GM10266 (cell line): ENCODE measurements around the gene POLDIP2.
A peak's percentile ranks its signal among the peaks of the same experiment; 100 is the strongest.

Experiments used
- DNase-seq: peaks from one replicate; pipeline ENCODE4 v3.0.0; 2012; ENCODE audit errors: extremely low spot score
- TF ChIP-seq, protein P1 (sequence below): IDR thresholded peaks from 2 replicates; pipeline ENCODE4 v1.5.1; 2012; ENCODE audit warnings: mild to moderate bottlenecking, low read depth; ENCODE audit not compliant: control insufficient read depth, insufficient read depth; ENCODE audit errors: missing control alignments

POLDIP2 gene

GRCh38 chr17:28379814-28380801, 22.8 kb upstream of the POLDIP2 start:
- TF ChIP-seq, protein P1, sequence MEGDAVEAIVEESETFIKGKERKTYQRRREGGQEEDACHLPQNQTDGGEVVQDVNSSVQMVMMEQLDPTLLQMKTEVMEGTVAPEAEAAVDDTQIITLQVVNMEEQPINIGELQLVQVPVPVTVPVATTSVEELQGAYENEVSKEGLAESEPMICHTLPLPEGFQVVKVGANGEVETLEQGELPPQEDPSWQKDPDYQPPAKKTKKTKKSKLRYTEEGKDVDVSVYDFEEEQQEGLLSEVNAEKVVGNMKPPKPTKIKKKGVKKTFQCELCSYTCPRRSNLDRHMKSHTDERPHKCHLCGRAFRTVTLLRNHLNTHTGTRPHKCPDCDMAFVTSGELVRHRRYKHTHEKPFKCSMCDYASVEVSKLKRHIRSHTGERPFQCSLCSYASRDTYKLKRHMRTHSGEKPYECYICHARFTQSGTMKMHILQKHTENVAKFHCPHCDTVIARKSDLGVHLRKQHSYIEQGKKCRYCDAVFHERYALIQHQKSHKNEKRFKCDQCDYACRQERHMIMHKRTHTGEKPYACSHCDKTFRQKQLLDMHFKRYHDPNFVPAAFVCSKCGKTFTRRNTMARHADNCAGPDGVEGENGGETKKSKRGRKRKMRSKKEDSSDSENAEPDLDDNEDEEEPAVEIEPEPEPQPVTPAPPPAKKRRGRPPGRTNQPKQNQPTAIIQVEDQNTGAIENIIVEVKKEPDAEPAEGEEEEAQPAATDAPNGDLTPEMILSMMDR = no peak
- no peak for DNase-seq

DNA sequence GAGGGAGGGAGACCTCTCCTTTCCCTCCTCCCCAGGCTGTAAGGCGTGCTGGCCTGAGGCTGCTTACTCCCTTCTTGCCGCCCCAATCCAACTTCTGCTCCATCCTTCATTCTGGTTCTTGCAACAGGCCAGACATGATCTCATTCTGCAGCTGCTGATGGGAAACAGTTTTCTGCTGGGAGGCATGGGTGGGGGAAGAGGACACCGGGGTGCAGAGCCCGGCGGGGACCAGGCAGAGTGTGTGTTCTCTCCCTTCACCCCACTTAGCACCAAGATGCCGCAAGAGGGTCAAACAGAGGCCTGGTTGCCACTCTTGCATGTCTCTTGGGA, 15.6 kb upstream of the POLDIP2 start:
- DNase-seq = no peak
- TF ChIP-seq, protein P1 = no peak

GRCh38 chr17:28372203-28372944, 15.0 kb upstream of the POLDIP2 start:
- DNase-seq = peak; percentile 55
- TF ChIP-seq, protein P1 = no peak

DNA sequence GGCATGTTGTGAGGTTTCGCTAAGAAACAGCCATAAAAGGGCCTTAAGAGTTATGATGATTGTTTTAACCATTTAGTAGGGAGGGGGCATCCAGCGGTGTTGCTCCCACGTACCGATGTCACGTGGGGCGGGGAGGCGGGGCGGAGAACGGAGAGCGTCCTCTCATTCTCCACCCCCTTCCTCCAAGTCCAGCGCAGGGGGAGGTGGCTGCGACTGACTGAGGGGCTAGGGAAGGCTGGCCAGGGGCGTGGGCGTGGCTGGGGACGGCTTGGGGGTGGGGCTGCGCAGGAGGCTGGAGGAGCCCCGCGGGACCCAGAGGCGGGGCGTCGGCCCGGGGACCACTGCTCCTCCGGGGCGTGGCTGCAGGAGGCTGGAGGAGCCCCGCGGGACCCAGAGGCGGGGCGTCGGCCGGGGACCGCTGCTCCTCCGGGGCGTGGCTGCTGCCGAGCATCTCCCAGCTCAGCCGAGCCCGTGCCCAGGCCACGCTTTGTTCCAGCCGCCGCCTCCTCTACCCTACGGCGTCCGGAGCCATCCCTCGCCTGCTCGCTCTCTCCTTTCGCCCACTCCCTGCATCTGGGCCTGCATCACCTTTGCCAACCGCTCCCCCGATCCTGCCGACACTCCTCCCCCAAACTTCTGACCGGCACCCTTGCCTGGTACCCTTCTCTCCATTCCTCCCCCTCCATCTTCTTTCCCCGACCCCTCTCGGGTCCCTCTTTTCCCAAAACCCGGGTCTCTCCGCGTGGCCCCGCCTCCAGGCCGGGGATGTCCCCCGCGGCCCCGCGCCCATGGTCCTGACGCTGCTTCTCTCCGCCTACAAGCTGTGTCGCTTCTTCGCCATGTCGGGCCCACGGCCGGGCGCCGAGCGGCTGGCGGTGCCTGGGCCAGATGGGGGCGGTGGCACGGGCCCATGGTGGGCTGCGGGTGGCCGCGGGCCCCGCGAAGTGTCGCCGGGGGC, 14.2 kb upstream of the POLDIP2 start, which contains the start of gene SARM1:
SARM1 (plus strand) TSS at position 450 of the 958 bp plus-strand sequence; CDS start at position 789, 339 bp downstream.
- TF ChIP-seq, protein P1 = no peak
- peak; percentile 98 for DNase-seq

DNA sequence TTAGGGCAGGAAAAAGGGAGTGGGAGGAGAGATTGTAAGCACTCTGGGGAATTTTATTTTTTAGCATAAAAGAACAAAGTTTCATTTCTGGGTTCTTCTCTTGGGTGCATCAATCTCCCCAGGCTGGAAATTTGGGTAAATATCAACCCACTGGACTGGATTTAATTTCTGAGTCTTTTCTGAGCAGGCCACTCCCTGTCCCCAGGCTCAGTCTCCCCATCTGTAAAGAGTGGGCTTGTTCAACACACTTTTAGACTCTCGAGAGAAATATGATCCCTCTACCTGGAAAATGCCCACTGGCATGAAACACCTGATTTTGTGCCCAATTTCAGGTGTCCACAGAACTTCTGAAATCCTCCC, 13.4 kb upstream of the POLDIP2 start:
- TF ChIP-seq, protein P1 = no peak
- DNase-seq = no peak

- no peak for DNase-seq
- TF ChIP-seq, protein P1 = no peak
Measured at GRCh38 chr17:28370035-28370743, 12.9 kb upstream of the POLDIP2 start, which contains the start of gene VTN. Gene VTN (minus strand): TSS chr17:28370307. CDS start chr17:28370203, 104 bp downstream.
